Germinal center (tissue), 1 donor: Measurements from ENCODE around the gene PDAP1.
A peak's percentile ranks its signal among the peaks of the same experiment; 100 is the strongest.
"Not testable (repeated sequence)": the region's sequence is repeated elsewhere in the genome, so short reads cannot be mapped to it uniquely, and the experiment has no call there.

ENCODE experiments used
- DNase-seq: peaks from one replicate; pipeline ENCODE4 v3.0.0; 2012; ENCODE audit warnings: mixed read lengths, low spot score

PDAP1 gene

GRCh38 chr7:99395616-99396327 is 12.6 kb downstream of the PDAP1 start:
- no peak for DNase-seq

DNA sequence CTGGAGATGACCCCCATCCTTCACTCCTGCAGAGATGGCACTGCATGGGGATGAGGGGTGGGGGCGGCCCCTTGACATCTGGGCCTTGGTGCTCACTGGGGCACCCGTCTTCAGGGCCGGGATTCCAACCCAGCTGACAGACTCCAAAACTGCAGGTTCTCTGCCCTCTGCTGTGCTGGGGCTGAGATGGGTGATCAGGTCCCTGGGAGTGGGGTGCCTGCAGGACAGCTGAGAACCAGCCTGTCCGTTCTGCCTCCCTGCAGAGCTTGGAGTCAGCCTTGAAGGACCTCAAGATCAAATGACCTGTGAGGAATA is 14.3 kb downstream of the PDAP1 start:
- DNase-seq: no peak

- no peak for DNase-seq
These were observed 14.8 kb downstream of the PDAP1 start for GRCh38 chr7:99393355-99394187.

DNA sequence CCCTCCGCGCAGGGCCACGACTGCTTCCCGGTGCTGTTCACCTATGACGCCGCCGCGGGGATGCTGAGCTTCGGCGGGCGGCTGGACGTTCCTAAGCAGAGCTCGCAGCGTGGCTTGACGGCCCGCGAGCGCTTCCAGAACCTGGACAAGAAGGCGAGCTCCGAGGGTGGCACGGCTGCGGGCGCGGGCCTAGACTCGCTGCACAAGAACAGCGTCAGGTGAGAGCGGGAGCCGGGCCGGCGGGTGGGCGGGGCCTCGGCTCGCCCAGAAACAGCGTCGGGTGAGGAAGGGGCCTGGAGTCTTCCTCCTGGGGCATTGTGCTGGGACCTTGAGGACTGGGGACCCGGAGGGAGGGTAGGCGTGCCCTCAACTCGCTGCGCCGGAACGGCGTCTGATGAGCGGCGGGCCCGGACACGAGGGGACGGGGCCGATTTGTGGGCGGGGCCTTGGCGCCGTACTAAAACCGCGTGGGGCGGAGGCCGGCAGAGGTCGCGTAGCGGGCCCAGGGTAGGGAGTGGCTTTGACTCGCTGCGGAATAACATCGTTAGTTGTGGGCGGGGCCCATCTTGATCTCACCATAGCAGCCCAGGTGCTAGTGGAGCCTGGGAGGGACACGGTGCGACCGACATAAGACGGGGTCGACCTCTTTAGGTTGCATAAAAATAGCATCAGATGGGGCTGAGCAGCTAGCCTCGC is 15.6 kb downstream of the PDAP1 start:
- DNase-seq: peak; percentile 82

DNA sequence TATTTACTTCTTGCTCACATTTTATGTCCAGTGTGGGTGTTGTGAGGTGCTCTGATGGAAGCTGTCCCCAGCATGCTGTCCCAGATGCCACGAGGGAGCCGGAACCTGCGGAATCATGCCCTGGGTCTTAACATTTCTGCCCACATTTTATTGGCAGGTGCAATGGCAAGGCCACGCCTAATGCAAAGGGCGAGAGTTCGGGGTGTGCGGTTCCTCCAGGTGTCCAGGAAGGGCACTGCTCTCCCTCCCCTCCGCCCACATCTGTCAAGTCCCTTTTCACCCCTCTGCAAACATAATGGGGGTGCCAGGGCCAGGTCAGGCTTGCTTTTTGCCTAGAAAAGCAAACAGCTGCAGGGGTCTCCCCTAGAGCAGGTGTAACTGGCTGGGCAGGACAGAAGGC is 16.4 kb downstream of the PDAP1 start:
- DNase-seq: no peak

DNA sequence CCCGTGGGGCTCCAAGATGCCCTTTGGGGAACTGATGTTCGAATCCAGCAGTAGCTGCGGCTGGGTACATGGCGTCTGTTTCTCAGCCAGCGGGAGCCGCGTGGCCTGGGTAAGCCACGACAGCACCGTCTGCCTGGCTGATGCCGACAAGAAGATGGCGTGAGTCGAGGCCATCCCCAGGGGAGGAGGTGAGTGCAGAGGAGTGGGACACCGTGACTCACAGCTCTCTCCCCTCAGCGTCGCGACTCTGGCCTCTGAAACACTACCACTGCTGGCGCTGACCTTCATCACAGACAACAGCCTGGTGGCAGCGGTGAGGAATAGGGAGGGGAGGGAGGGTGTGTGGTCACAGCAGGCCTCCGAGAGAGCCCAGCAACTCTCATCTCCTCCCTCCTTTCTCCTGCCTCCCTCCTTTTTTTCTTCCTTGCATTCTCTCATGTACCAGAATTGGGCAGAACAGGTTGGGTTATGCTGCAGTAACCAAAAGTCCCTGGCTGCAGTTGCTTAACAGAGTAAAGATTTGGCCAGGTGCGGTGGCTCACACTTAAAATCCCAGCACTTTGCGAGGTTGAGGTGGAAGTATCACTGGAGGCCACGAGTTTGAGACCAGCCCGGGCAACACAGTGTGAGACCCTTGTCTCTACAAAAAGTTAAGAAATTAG is 17.3 kb downstream of the PDAP1 start:
- no peak for DNase-seq

DNA sequence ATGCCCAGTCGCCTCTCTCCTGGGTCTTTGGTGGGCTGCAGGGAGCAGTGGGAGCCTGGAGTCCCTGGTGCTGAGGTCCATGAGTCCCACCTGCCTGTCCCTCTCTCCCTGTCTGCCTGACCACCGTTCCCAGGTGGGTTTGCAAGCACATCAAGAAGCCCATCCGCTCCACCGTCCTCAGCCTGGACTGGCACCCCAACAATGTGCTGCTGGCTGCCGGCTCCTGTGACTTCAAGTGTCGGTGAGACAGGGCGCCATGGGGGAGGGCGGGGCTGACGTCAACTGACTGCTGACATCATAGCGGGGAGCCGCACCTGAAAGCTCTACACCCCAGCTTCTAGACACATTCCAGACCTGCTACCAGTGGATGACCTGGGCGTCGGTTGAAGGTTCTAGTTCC is 18.6 kb downstream of the PDAP1 start:
- no peak for DNase-seq

- DNase-seq: no peak
These were observed 20.5 kb downstream of the PDAP1 start for GRCh38 chr7:99387912-99388311.

DNA sequence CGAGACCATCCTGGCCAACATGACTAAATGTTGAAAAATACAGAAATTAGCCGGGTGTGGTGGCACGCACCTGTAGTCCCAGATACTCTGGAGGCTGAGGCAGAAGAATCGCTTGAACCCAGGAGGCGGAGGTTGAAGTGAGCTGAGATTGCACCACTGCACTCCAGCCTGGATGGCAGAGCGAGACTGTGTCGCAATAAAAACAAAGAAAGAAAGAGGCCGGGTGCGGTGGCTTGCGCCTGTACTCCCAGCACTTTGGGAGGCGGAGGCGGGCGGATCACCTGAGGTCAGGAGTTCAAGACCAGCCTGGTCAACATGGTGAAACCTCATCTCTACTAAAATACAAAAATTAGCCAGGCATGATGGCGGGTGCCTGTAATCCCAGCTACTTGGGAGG is 21.2 kb downstream of the PDAP1 start:
- DNase-seq: not testable (repeated sequence)

DNA sequence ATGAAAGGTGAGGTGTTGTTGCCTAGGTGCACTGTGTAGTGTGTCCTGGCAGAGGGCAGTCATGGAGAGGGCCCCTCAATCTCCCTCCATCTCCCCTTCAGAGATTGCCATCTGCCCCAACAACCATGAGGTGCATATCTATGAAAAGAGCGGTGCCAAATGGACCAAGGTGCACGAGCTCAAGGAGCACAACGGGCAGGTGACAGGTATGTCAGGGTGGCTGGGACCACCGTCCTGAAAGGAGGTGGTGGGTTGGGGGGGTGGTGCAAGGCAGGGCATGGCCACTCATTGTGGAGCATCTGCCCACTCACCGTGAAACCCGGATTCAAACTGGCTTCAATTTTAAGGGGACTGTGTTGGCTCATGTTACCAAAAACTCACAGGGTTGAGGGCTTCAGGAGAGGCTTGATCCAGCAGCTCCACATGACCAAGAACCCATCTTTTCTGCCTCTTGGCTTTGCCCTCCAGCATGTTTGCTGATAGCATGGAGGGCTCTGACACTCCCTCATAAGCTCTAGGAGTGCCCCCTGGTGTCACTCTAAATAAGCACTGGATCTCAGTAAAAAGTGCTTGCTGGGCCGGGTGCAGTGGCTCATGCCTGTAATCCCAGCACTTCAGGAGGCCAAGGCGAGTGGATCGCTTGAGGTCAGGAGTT is 21.7 kb downstream of the PDAP1 start:
- DNase-seq: no peak

GRCh38 chr7:99385564-99385963 is 22.8 kb downstream of the PDAP1 start:
- DNase-seq: no peak

DNA sequence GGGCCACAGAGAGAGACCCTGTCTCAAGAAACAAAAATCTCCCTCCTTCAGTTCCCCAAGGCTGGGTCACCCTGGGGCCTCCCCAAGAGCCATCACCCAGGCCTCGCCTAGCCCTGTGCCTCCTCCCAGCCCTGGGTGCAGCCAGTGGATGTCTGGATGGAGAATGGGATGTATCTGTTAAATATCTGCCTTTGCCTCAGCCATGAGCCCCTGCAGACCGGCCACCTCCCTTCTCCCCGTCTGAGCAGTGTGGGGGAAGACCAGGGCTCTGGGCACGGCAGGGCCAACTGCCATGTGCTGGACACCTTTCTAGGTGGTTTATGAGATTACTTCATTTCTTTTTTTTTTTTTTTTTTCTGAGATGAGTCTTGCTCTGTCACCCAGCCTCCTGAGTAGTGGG is 23.9 kb downstream of the PDAP1 start:
- no peak for DNase-seq

- DNase-seq: no peak
These were observed 24.5 kb downstream of the PDAP1 start for GRCh38 chr7:99383791-99384370.

DNA sequence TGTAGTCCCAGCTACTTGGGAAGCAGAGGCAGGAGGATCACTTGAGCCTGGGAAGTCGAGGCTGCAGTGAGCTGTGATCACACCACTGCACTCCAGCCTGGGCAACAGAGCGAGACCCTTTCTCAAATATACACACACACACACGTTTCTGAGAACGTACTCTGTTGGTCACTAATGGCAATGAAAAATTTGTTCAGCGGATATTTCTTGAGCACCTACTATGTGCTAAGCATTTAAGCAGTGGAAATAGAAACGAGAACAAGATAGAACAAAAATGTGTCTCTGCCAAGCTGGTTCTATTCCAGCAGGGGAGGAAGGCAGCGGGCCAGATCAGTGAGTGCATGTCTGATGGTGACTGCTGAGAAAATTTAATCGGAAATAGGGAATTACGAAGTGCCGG is 25.2 kb downstream of the PDAP1 start:
- no peak for DNase-seq

GRCh38 chr7:99381664-99382075 is 26.7 kb downstream of the PDAP1 start:
- DNase-seq: no peak

GRCh38 chr7:99380823-99381663 is 27.4 kb downstream of the PDAP1 start:
- DNase-seq: peak; percentile 89

GRCh38 chr7:99380032-99380822 is 28.2 kb downstream of the PDAP1 start:
- DNase-seq: peak; percentile 82

DNA sequence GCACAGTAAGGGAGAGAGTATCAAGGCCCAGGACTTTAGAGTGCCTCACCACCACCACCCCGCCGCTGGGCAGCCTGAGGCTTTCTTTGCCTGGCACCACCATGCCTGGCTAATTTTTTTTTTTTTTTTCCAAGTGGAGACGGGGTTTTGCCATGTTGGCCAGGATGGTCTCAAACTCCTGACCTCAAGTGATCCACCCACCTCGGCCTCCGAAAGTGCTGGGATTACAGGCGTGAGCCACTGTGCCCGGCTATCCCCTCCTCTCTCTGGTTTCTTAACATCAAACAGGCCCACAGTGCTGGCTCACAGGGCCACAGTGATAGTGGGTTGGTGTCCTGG is 28.7 kb downstream of the PDAP1 start:
- not testable (repeated sequence) for DNase-seq

GRCh38 chr7:99379043-99379577 is 29.3 kb downstream of the PDAP1 start:
- DNase-seq: peak; percentile 56
